ENCODE measurements around the gene MYO5C.
A peak's percentile ranks its signal among the peaks of the same experiment; 100 is the strongest.

The MYO5C gene

GRCh38 chr15:52143873-52144272 lies 151.7 kb downstream of the MYO5C start:
- DNase-seq (ENCODE audit: low spot score) (peak; percentile 92), ATAC-seq (ENCODE audit: low read depth) (peak; percentile 87)
- no peaks in the 10 kb centered on the region for H3K9me3 ChIP-seq (ENCODE audit: severe bottlenecking)
- H3K27ac ChIP-seq (ENCODE audit: poor library complexity, severe bottlenecking) = peak overlapping the region; percentile 71
- H3K4me3 ChIP-seq (ENCODE audit: severe bottlenecking) = no peak overlapping the region
- no peaks in the 10 kb centered on the region for H3K27me3 ChIP-seq (ENCODE audit: insufficient read depth, poor library complexity, severe bottlenecking)
- peaks cover 46% of the 10 kb centered on the region for H3K36me3 ChIP-seq (ENCODE audit: low read depth)
- peaks cover 16% of the 10 kb centered on the region for H3K4me1 ChIP-seq (ENCODE audit: insufficient read depth, poor library complexity, severe bottlenecking)
- TF ChIP-seq CTCF (IDR thresholded peaks at IDR 0.05; ENCODE audit: poor library complexity, severe bottlenecking) = no peak

Data from RWPE2 (cell line).